SK-N-MC (cell line): ENCODE results near the gene NRP1.
"Not testable (repeated sequence)": the region's sequence is repeated elsewhere in the genome, so short reads cannot be mapped to it uniquely, and the experiment has no call there.

Source experiments
- DNase-seq: peaks from one replicate; pipeline ENCODE4 v3.0.0-alpha.2; 2011; ENCODE audit warnings: low read depth, low spot score
- H3K27ac ChIP-seq: fragments of 200-600 bp; sonication (generic); 2 replicates; pipeline ENCODE4 v1.5.1; 2016; ENCODE audit warnings: mixed run types
- H3K36me3 ChIP-seq: fragments of 200-600 bp; sonication (generic); 2 replicates; pipeline ENCODE4 v1.6.1; 2017; ENCODE audit warnings: antibody characterized with exemption, low read length, mixed read lengths; ENCODE audit not compliant: insufficient read depth
- H3K4me3 ChIP-seq: fragments of 200-600 bp; sonication (generic); 2 replicates; pipeline ENCODE4 v1.5.1; 2016
- H3K9ac ChIP-seq: fragments of 200-600 bp; sonication (generic); 2 replicates; pipeline ENCODE4 v1.8.0; 2017; ENCODE audit warnings: mixed run types, mixed read lengths; ENCODE audit not compliant: insufficient read length
- H3K9me3 ChIP-seq: fragments of 200-600 bp; sonication (generic); 2 replicates; pipeline ENCODE4 v1.6.1; 2017; ENCODE audit warnings: low read depth, mild to moderate bottlenecking, antibody characterized with exemption, low read length, moderate library complexity, mixed read lengths
- EZH2 ChIP-seq: fragments of 200-600 bp; sonication (generic); IDR thresholded peaks from one replicate; pipeline ENCODE4 v1.6.1; 2017; ENCODE audit warnings: antibody characterized with exemption
- FOXP2 ChIP-seq: optimal IDR thresholded peaks from 2 replicates; pipeline ENCODE3; 2011; ENCODE audit warnings: mild to moderate bottlenecking, moderate library complexity; ENCODE audit not compliant: insufficient read depth; ENCODE audit errors: extremely low read length, control extremely low read depth
- POLR2AphosphoS5 ChIP-seq: IDR thresholded peaks from 2 replicates; pipeline ENCODE4 v1.6.1; 2012; ENCODE audit warnings: mild to moderate bottlenecking, low read depth, low read length, borderline replicate concordance

The NRP1 gene

GRCh38 chr10:33306701-33307519 lies 27.6 kb downstream of the NRP1 start:
- H3K9ac ChIP-seq, result no peak overlapping the region
- H3K27ac ChIP-seq, result no peak overlapping the region

GRCh38 chr10:33306126-33306525 lies 28.3 kb downstream of the NRP1 start:
- DNase-seq, result no peak
- Histone ChIP-seq H3K36me3 (no peaks in the 10 kb centered on the region), H3K27ac (no peak overlapping the region), H3K9ac (no peak overlapping the region), H3K9me3 (no peaks in the 10 kb centered on the region), H3K4me3 (no peak overlapping the region)
- TF ChIP-seq FOXP2 (no peak), POLR2AphosphoS5 (no peak), EZH2 (no peak)

More at GRCh38 chr10:33306701-33307519, 27.6 kb downstream of the NRP1 start:
- TF ChIP-seq POLR2AphosphoS5 (no peak), EZH2 (no peak), FOXP2 (no peak)
- H3K9me3 ChIP-seq, result no peaks in the 10 kb centered on the region
- no peak overlapping the region for H3K4me3 ChIP-seq
- H3K36me3 ChIP-seq, result no peaks in the 10 kb centered on the region
- DNase-seq, result no peak

- Histone ChIP-seq H3K27ac (no peak overlapping the region), H3K36me3 (no peaks in the 10 kb centered on the region), H3K9ac (no peak overlapping the region), H3K9me3 (no peaks in the 10 kb centered on the region), H3K4me3 (no peak overlapping the region)
- TF ChIP-seq POLR2AphosphoS5, result no peak
- no peak for TF ChIP-seq FOXP2
- TF ChIP-seq EZH2, result no peak
- DNase-seq, result no peak
These were observed 29.8 kb downstream of the NRP1 start for GRCh38 chr10:33304423-33305225.

DNA sequence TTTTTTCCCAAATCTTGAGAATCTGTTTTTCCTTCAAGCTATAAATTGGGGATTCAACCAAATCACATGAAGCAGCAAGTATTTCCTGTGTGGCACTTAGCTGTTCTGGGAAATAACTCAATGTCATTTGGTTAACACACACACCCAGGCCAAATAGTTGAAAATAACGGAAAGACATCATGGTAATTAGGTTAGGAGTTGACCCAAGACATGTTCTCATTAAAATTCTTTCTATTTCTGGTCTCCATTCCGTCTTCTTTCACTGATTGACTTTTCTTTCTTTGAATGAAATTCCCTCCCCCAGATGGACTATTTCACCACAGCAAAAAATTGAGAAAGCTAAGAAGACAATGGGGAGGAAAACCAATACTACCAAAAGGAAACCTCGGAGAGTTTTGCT lies 30.5 kb downstream of the NRP1 start:
- no peak overlapping the region for H3K4me3 ChIP-seq
- H3K9me3 ChIP-seq, result no peaks in the 10 kb centered on the region
- no peak for DNase-seq
- no peak overlapping the region for H3K27ac ChIP-seq
- no peaks in the 10 kb centered on the region for H3K36me3 ChIP-seq
- TF ChIP-seq EZH2, result no peak
- TF ChIP-seq POLR2AphosphoS5, result no peak
- no peak for TF ChIP-seq FOXP2
- no peak overlapping the region for H3K9ac ChIP-seq

- TF ChIP-seq EZH2 (no peak), POLR2AphosphoS5 (no peak), FOXP2 (no peak)
These were observed 32.1 kb downstream of the NRP1 start for GRCh38 chr10:33302208-33302829.

DNA sequence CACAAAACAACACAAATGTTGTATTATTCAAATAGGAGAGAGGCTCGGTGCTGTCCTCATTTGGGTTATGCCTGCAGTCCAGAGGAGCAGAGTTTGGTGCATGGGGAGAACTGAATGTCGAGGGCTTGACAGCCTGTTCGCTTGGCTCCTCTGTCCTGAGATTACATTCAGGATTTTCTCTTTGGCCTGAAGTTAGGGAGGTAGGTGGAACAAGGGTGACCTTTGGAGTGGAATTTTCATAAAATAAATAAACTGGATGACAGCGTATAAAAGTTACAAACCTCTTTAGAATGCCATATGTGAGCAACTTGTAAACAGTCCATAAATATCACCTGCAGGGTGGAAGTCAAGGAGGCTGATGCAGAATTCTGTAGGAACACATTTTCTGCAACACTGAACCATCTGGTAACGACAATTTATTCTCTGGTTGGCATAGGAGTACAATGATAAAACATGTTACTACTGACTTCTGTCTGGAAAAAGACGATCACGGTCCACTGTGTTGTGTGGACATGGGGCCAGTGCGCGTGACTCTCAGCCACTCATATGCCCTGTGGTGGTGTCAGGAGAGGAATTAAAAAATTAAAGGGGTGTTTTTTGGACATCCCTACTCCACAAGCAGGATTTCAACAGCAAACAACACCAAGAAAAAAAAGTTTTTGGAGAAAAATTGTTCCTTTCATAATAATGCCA lies 33.2 kb downstream of the NRP1 start:
- Histone ChIP-seq H3K4me3 (no peak overlapping the region), H3K36me3 (no peaks in the 10 kb centered on the region), H3K9ac (no peak overlapping the region), H3K9me3 (no peaks in the 10 kb centered on the region), H3K27ac (no peak overlapping the region)
- no peak for DNase-seq
- no peak for TF ChIP-seq POLR2AphosphoS5
- TF ChIP-seq FOXP2, result no peak
- TF ChIP-seq EZH2, result no peak

More at GRCh38 chr10:33302208-33302829, 32.1 kb downstream of the NRP1 start:
- Histone ChIP-seq H3K36me3 (no peaks in the 10 kb centered on the region), H3K9me3 (no peaks in the 10 kb centered on the region), H3K4me3 (no peak overlapping the region), H3K27ac (no peak overlapping the region), H3K9ac (no peak overlapping the region)
- DNase-seq, result no peak

DNA sequence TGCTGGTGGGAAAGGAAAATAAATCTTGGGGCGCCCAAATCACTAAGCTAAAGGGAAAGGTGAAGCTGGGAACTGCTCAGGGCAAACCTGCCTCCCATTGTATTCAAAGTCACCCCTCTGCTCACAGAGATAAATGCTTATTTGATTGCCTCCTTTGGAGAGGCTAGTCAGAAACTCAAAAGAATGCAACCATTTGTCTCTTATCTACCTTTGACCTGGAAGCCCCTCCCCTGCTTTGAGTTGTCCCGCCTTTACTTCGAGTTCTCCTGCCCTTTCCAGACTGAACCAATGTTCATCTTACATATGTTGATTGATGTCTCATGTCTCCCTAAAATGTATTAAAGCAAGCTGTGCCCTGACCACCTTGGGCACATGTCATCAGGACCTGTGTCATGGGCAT lies 33.9 kb downstream of the NRP1 start:
- not testable (repeated sequence) for H3K9ac ChIP-seq, H3K27ac ChIP-seq, H3K9me3 ChIP-seq, DNase-seq, H3K36me3 ChIP-seq, H3K4me3 ChIP-seq

DNA sequence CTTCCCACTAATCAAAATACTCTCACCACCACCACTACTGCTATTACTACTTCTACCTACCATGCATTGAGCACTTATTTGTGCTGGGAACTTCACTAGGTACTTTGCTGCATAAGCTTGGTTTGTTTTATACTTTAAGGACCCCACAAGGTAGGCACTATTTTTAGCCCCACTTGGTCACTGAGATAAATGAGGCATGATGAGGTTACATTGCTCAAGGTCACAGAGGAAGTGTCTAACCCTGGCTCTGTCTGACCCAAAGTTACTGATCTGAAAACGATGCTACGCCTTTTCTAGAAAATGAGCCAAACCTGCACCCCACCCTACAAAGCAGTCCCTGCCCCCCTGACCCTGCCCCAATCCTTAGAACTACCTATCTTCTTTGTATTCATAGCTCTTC lies 35.6 kb downstream of the NRP1 start:
- Histone ChIP-seq H3K9me3 (no peaks in the 10 kb centered on the region), H3K27ac (no peak overlapping the region), H3K36me3 (no peaks in the 10 kb centered on the region), H3K4me3 (no peak overlapping the region), H3K9ac (no peak overlapping the region)
- no peak for TF ChIP-seq EZH2
- no peak for TF ChIP-seq FOXP2
- TF ChIP-seq POLR2AphosphoS5, result no peak
- no peak for DNase-seq
